Superior temporal gyrus (tissue), 1 donor: ENCODE measurements around the gene HELZ.
"Not testable (repeated sequence)": the region's sequence is repeated elsewhere in the genome, so short reads cannot be mapped to it uniquely, and the experiment has no call there.

Source experiments
- DNase-seq: peaks from one replicate; pipeline ENCODE4 v3.0.0-alpha.2; 2016; ENCODE audit errors: extremely low spot score

Gene HELZ

GRCh38 chr17:67052720-67053437 lies 192.1 kb downstream of the HELZ start:
- DNase-seq = no peak

GRCh38 chr17:67051837-67052236 lies 193.2 kb downstream of the HELZ start:
- no peak for DNase-seq

GRCh38 chr17:67051155-67051538 lies 193.8 kb downstream of the HELZ start:
- DNase-seq = no peak

GRCh38 chr17:67050471-67051154 lies 194.4 kb downstream of the HELZ start:
- DNase-seq = no peak

- DNase-seq = no peak
These were observed 194.9 kb downstream of the HELZ start for GRCh38 chr17:67050066-67050465.

DNA sequence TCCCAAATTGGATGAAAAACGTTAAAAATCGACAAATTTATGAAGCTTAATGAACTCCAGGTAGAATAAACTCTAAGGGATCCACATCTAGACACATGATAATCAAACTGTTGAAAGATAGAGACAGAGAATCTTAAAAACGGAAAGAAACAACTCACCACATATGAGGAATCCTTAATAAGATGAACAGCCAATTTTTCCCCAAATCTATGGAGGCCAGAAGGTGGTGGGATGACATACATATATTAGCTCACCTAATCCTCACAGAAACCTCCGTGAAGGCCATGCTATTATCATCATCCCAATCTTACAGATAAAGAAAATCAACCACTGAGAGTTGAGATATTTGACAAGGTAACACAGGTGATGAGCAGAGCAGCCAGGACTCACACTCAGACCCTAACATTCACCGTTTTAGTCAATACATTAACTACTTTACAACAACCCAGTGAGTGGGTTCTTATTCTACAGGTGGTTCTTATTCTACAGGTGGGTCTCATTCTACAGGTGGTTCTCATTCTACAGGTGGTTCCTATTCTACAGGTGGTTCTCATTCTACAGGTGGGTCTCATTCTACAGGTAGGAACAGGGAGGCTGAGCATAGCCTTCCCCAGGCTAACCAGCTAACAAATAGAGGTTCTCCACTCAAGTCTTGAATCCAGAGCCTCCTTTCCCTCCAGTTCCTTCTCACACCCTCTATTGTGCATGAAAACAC lies 195.8 kb downstream of the HELZ start:
- no peak for DNase-seq

DNA sequence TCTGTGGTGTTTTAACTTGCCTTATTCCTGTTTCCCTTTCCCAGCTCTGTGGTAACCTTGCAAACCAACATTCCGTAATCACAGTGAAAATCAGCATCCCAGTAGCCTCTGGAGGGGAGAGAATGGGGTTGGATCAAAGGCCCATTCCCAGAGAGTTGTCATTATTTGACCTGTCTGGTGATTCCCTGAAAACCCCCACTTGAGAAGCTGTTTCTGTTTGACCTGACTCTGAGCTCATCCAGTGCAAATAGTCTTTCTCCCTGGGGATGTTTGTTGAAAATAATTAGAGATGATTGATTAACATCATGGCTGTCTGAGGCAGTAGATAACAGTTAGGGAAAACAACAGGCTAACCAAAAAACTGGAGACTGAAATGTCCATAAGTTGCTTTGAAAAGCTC lies 197.6 kb downstream of the HELZ start:
- DNase-seq = no peak

- no peak for DNase-seq
These were observed 198.6 kb downstream of the HELZ start for GRCh38 chr17:67046398-67046797.

- no peak for DNase-seq
These were observed 200.1 kb downstream of the HELZ start for GRCh38 chr17:67044940-67045339.

GRCh38 chr17:67044016-67044772 lies 200.8 kb downstream of the HELZ start, which contains the start of gene CACNG1:
CACNG1 (plus strand) TSS chr17:67044554; CDS start chr17:67044661, 107 bp downstream.
- no peak for DNase-seq

- DNase-seq = no peak
These were observed 201.7 kb downstream of the HELZ start for GRCh38 chr17:67043283-67043682.

GRCh38 chr17:67041941-67042899 lies 202.8 kb downstream of the HELZ start:
- no peak for DNase-seq

DNA sequence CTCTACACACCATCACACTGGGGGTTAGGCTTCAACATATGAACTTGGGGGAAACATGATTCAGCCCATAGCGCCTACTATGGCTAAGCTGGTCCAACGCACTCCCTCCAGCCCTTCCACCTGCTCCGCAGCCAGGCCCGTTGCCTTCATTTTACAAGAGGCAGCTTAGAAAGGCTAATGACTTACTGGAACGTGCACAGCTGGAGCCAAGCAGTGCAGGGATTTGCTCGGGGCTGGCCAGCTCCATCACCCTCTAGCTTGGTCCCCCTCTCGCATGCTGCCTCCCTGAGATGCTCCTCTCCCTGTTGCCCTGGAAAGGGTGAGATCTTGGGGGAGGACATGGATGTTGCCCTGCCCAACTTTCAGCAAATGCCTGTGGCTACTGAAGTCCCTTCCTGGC lies 203.5 kb downstream of the HELZ start:
- DNase-seq = no peak

DNA sequence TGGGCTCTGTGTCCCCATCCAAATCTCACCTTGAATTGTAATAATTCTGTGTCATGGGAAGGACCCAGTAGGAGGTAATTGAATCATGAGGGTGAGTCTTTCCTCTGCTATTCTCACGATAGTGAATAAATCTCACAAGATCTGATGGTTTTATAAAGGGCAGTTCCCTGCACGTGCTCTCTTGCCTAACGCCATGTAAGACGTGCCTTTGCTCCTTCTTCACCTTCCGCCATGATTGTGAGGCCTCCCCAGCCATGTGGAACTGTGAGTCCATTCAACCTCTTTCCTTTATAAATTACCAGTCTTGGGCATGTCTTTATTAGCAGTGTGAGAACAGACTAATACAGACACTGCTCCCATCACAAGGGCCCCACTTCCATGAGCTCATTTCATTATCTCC lies 203.9 kb downstream of the HELZ start:
- not testable (repeated sequence) for DNase-seq

GRCh38 chr17:67040652-67041051 lies 204.3 kb downstream of the HELZ start:
- no peak for DNase-seq

DNA sequence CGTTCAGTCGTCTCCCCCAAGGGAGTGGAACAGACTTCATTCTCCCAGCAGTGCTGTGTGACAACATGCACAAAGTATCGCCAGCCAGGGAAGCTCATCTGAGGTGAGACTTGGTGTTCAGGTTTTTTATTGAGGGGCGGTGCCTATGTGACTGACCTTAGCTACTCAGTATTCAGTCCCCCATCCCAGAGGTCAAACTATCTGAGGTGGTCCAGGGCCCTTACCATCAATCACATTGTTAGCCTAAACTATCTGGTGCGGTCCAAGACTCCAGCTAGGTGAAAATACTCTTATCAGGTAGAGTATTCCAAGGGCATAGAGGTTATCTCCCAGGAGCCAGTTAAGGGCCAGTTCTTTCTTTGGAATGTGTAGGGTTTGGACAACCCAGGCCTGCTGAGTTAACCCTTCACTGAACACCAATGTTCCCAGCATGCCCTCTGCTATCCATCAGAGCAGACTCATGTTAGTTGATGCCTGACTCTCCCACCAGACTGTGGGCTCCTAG lies 206.1 kb downstream of the HELZ start:
- no peak for DNase-seq

- no peak for DNase-seq
These were observed 209.6 kb downstream of the HELZ start for GRCh38 chr17:67035131-67036083.

GRCh38 chr17:67033613-67034012 lies 211.4 kb downstream of the HELZ start:
- DNase-seq = no peak

- DNase-seq = no peak
These were observed 212.0 kb downstream of the HELZ start for GRCh38 chr17:67032985-67033384.
